ENCODE data around the gene IFFO2. TPM values are rescaled to one million over a fixed set of nuclear protein-coding genes. Genes with fewer than 3 reads are reported as not detected.

The IFFO2 gene
- total and polyA plus RNA-seq, 2 of the 13 experiments (the other 11 are each of a cell fraction or from before 2014, with no cell fraction given): 7.3 to 16.7 TPM

- TF ChIP-seq, protein P1, sequence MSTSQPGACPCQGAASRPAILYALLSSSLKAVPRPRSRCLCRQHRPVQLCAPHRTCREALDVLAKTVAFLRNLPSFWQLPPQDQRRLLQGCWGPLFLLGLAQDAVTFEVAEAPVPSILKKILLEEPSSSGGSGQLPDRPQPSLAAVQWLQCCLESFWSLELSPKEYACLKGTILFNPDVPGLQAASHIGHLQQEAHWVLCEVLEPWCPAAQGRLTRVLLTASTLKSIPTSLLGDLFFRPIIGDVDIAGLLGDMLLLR (CRISPR knock-in tag; IDR thresholded peaks at IDR 0.05): no peak
- peak; percentile 94 for TF ChIP-seq KDM6A (CRISPR knock-in tag; IDR thresholded peaks at IDR 0.05; ENCODE audit: low read depth)
- 0 out of 2 replicates have a peak, but pooled peaks have one; percentile 36 for TF ChIP-seq ZNF33A (CRISPR knock-in tag; IDR thresholded peaks at IDR 0.05; ENCODE audit: borderline replicate concordance)
- peak; percentile 80 for TF ChIP-seq MEIS2 (CRISPR knock-in tag; IDR thresholded peaks at IDR 0.05)
- no peak for TF ChIP-seq DMTF1 (CRISPR knock-in tag; IDR thresholded peaks at IDR 0.05)
- TF ChIP-seq IRF9 (CRISPR knock-in tag; IDR thresholded peaks at IDR 0.05; ENCODE audit: borderline replicate concordance): 0 out of 2 replicates have a peak, but pooled peaks have one; percentile 14
- TF ChIP-seq ELF3 (CRISPR knock-in tag; IDR thresholded peaks at IDR 0.05): peak; percentile 87
- TF ChIP-seq ZNF12 (CRISPR knock-in tag; IDR thresholded peaks at IDR 0.05): peak; percentile 63; the same call in 1 of the 2 replicates
- no peak for TF ChIP-seq SOX6 (IDR thresholded peaks at IDR 0.05)
- TF ChIP-seq SOX6 (CRISPR knock-in tag; IDR thresholded peaks at IDR 0.05): peak; percentile 87
- 0 out of 2 replicates have a peak, but pooled peaks have one; percentile 34 for TF ChIP-seq JUND (CRISPR knock-in tag; IDR thresholded peaks at IDR 0.05)
- peak; percentile 82 for TF ChIP-seq HOXA3 (CRISPR knock-in tag; IDR thresholded peaks at IDR 0.05)
- TF ChIP-seq TCF7L2 (IDR thresholded peaks at IDR 0.05; ENCODE audit: low read depth, low read length): no peak
- TF ChIP-seq, protein P2, sequence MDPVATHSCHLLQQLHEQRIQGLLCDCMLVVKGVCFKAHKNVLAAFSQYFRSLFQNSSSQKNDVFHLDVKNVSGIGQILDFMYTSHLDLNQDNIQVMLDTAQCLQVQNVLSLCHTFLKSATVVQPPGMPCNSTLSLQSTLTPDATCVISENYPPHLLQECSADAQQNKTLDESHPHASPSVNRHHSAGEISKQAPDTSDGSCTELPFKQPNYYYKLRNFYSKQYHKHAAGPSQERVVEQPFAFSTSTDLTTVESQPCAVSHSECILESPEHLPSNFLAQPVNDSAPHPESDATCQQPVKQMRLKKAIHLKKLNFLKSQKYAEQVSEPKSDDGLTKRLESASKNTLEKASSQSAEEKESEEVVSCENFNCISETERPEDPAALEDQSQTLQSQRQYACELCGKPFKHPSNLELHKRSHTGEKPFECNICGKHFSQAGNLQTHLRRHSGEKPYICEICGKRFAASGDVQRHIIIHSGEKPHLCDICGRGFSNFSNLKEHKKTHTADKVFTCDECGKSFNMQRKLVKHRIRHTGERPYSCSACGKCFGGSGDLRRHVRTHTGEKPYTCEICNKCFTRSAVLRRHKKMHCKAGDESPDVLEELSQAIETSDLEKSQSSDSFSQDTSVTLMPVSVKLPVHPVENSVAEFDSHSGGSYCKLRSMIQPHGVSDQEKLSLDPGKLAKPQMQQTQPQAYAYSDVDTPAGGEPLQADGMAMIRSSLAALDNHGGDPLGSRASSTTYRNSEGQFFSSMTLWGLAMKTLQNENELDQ (CRISPR knock-in tag; IDR thresholded peaks at IDR 0.05; ENCODE audit: borderline replicate concordance): no peak
- no peak for TF ChIP-seq AGO1 (IDR thresholded peaks at IDR 0.05; ENCODE audit: low read depth, low read length, poor library complexity, severe bottlenecking)
These were observed 55.1 kb downstream of the IFFO2 start (continued) for GRCh38 chr1:18901147-18901951.
